Liver (tissue), 3 donors: Measurements from ENCODE around the gene KAZN.

ENCODE experiments used
- ATF3 ChIP-seq: IDR thresholded peaks from 2 replicates; pipeline ENCODE4 v1.6.1; 2016; ENCODE audit warnings: antibody characterized with exemption
- CTCF ChIP-seq: fragments of 150-350 bp; IDR thresholded peaks from 2 replicates; pipeline ENCODE4 v1.5.1; 2017; ENCODE audit warnings: improper control_type of control experiment, low read depth, low read length; ENCODE audit not compliant: missing input control
- EGR1 ChIP-seq, 2 donors: IDR thresholded peaks; 2 replicates each; pipeline ENCODE4 v1.6.1; 2016 to 2018; ENCODE audit warnings: antibody characterized with exemption in 2 of 2, low read depth in 2 of 2
- FOXA1 ChIP-seq: IDR thresholded peaks from 2 replicates; pipeline ENCODE4 v1.6.1; 2016; ENCODE audit warnings: antibody characterized with exemption
- GABPA ChIP-seq, 2 donors: IDR thresholded peaks in 1 of 2; conservative IDR thresholded peaks in 1 of 2; 2 replicates each; pipeline ENCODE4 v1.6.1; 2016; ENCODE audit warnings: antibody characterized with exemption in 2 of 2, mild to moderate bottlenecking in 1 of 2, moderate library complexity in 1 of 2
- RAD21 ChIP-seq, 2 donors: IDR thresholded peaks; 2 replicates each; pipeline ENCODE4 v1.6.1; 2016; ENCODE audit warnings: antibody characterized with exemption in 2 of 2, mild to moderate bottlenecking in 2 of 2
- SP1 ChIP-seq: IDR thresholded peaks from 2 replicates; pipeline ENCODE4 v1.6.1; 2018; ENCODE audit warnings: antibody characterized with exemption, mild to moderate bottlenecking
- TAF1 ChIP-seq: conservative IDR thresholded peaks from 2 replicates; pipeline ENCODE4 v1.6.1; 2016; ENCODE audit warnings: antibody characterized with exemption, mild to moderate bottlenecking
- YY1 ChIP-seq: IDR thresholded peaks from 2 replicates; pipeline ENCODE4 v1.6.1; 2016; ENCODE audit warnings: antibody characterized with exemption, mild to moderate bottlenecking
- donor health status: healthy.
- donor health status: healthy.

DNA sequence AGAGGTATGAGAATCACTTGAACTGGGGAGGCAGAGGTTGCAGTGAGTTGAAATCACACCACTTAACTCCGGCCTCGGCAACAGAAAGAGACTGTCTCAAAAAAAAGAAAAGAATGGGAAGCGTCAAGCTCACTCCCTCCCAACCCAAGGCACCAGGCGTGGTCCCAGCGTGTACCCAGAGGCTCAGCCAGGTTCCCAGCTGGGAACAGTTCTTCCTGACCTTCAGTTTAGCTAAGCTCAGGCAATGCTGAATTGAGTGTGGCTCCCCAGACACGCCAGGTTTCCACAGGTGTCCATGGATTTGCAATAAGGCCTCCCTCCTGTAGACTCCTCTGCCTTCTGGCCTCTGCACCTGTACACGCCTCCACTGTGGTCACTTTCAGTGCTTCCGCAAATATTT, 414.3 kb downstream of the KAZN start:
- TF ChIP-seq SP1 (no peak), CTCF (no peak), TAF1 (no peak), FOXA1 (no peak), EGR1 (IDR thresholded peaks at IDR 0.05; ENCODE audit: low read depth in 2 of 2) (no peak), GABPA (IDR thresholded peaks at IDR 0.05 in 1 of 2, conservative IDR thresholded peaks at IDR 0.05 in 1 of 2) (no peak), RAD21 (IDR thresholded peaks at IDR 0.05) (no peak), ATF3 (no peak), YY1 (no peak)
